GM12878 (cell line): ENCODE data around the gene MFSD12. TPM values are rescaled to one million over a fixed set of nuclear protein-coding genes. Genes with fewer than 3 reads are reported as not detected.

ENCODE experiments used
- ATAC-seq: fragments of 200-7000 bp; cut with Tn5 transposase; 3 replicates; pipeline ENCODE4 v1.9.1; 2020; ENCODE audit warnings: mild to moderate bottlenecking, moderate library complexity
- BruUV-seq: library from RNA; stranded (reverse); fragments of 400-500 nt; replicated peaks from 2 replicates; lab custom pipeline; 2021; lab: Mats Ljungman, UMichigan
- CTCF ChIA-PET: fragments of 300-600 bp; sonication (Branson Sonifier 250); formaldehyde crosslinking; extraction: SDS; loops from one replicate; lab custom pipeline; 2021; ENCODE audit warnings: inconsistent platforms; lab: Yijun Ruan, JAX
- POLR2A ChIA-PET: fragments of 350-600 bp; formaldehyde crosslinking; extraction: SDS; loops from one replicate; lab custom pipeline; 2021; ENCODE audit warnings: inconsistent platforms; lab: Charles Lee
- RAD21 ChIA-PET: fragments of 300-600 bp; sonication (Branson Sonifier 250); formaldehyde crosslinking; loops from one replicate; lab custom pipeline; 2023; ENCODE audit warnings: antibody characterized with exemption; ENCODE audit not compliant: unreplicated experiment; lab: Charles Lee
- SMC1A ChIA-PET: fragments of 300-600 bp; sonication (Branson Sonifier 250); formaldehyde crosslinking; loops from one replicate; lab custom pipeline; 2023; ENCODE audit not compliant: unreplicated experiment, uncharacterized antibody; lab: Charles Lee
- DNase-seq: peaks from one replicate; pipeline ENCODE4 v3.0.0-alpha.2; 2011; ENCODE audit warnings: low read depth, low spot score
- FAIRE-seq: peaks from 3 replicates; lab custom pipeline; 2011; peaks lifted over from hg19 to GRCh38; lab: Jason Lieb, UNC
- H2AFZ ChIP-seq: 2 replicates; pipeline ENCODE4 v1.6.0; 2011; ENCODE audit warnings: low read depth, low read length, control low read depth; ENCODE audit not compliant: control insufficient read depth
- H3K27ac ChIP-seq: 2 replicates; pipeline ENCODE4 v1.5.1; 2011; ENCODE audit warnings: control low read depth; ENCODE audit not compliant: control insufficient read depth, insufficient read depth
- H3K27me3 ChIP-seq, 2 experiments: replicated peaks in 1 of 2; 2 replicates each; pipeline versions ENCODE4 v1.6.0 to v1.6.1; 2011; ENCODE audit warnings: low read length in 1 of 2; ENCODE audit not compliant: control insufficient read depth in 2 of 2, insufficient read depth in 2 of 2
- H3K36me3 ChIP-seq, 2 experiments: 2 replicates each; pipeline ENCODE4 v1.5.1; 2011; ENCODE audit warnings: low read length in 1 of 2; ENCODE audit not compliant: control insufficient read depth in 2 of 2, insufficient read depth in 2 of 2
- H3K4me1 ChIP-seq: 2 replicates; pipeline ENCODE4 v1.6.1; 2011; ENCODE audit warnings: mild to moderate bottlenecking, low read length, moderate library complexity, mixed read lengths; ENCODE audit not compliant: control insufficient read depth, insufficient read depth
- H3K4me2 ChIP-seq: 2 replicates; pipeline ENCODE4 v1.6.0; 2011; ENCODE audit warnings: control low read depth; ENCODE audit not compliant: control insufficient read depth, insufficient read depth
- H3K4me3 ChIP-seq: fragments of 200-600 bp; sonication (generic); 2 replicates; pipeline ENCODE4 v1.5.1; 2016
- H3K79me2 ChIP-seq: 2 replicates; pipeline ENCODE4 v1.6.0; 2011; ENCODE audit warnings: low read length; ENCODE audit not compliant: control insufficient read depth, insufficient read depth
- H3K9ac ChIP-seq: 2 replicates; pipeline ENCODE4 v1.8.0; 2011; ENCODE audit warnings: low read length, control low read depth, mixed read lengths; ENCODE audit not compliant: control insufficient read depth, insufficient read depth
- H3K9me3 ChIP-seq: replicated peaks from 3 replicates; pipeline ENCODE4 v1.5.1; 2011; ENCODE audit warnings: mild to moderate bottlenecking, low read length; ENCODE audit not compliant: control insufficient read depth, insufficient read depth
- H4K20me1 ChIP-seq: 2 replicates; pipeline ENCODE4 v1.6.0; 2011; ENCODE audit not compliant: control insufficient read depth, insufficient read depth
- BACH1 ChIP-seq: fragments of 450-650 bp; IDR thresholded peaks from 2 replicates; pipeline ENCODE4 v1.6.1; 2017; ENCODE audit warnings: mild to moderate bottlenecking, borderline replicate concordance
- DPF2 ChIP-seq: fragments of 450-650 bp; IDR thresholded peaks from 2 replicates; pipeline ENCODE4 v1.6.1; 2017; ENCODE audit warnings: mild to moderate bottlenecking
- EZH2 ChIP-seq: IDR thresholded peaks from 2 replicates; pipeline ENCODE4 v1.6.1; 2012; ENCODE audit warnings: low read depth, mild to moderate bottlenecking, control low read depth, inconsistent platforms, low read length, borderline replicate concordance; ENCODE audit not compliant: control insufficient read depth
- IKZF1 ChIP-seq: fragments of 450-650 bp; conservative IDR thresholded peaks from 2 replicates; pipeline ENCODE4 v1.6.1; 2017; ENCODE audit warnings: antibody characterized with exemption, mild to moderate bottlenecking
- NFYA ChIP-seq: IDR thresholded peaks from 2 replicates; pipeline ENCODE4 v1.6.1; 2011; ENCODE audit warnings: low read depth, mild to moderate bottlenecking, low read length, improper control_type of control experiment, borderline replicate concordance
- NFYB ChIP-seq: IDR thresholded peaks from 2 replicates; pipeline ENCODE4 v1.6.1; 2011; ENCODE audit warnings: low read depth, mild to moderate bottlenecking, low read length, improper control_type of control experiment, moderate library complexity; ENCODE audit not compliant: insufficient read depth
- NR2F1 ChIP-seq: fragments of 450-650 bp; conservative IDR thresholded peaks from 2 replicates; pipeline ENCODE4 v1.6.1; 2017; ENCODE audit warnings: mild to moderate bottlenecking
- PBX3 ChIP-seq: IDR thresholded peaks from 2 replicates; pipeline ENCODE4 v1.6.1; 2011; ENCODE audit warnings: mild to moderate bottlenecking, low read depth, low read length, moderate library complexity; ENCODE audit not compliant: insufficient replicate concordance
- POLR2A ChIP-seq: IDR thresholded peaks from 2 replicates; pipeline ENCODE4 v1.6.1; 2011; ENCODE audit warnings: low read depth, mild to moderate bottlenecking, low read length
- SMARCA5 ChIP-seq: fragments of 450-650 bp; IDR thresholded peaks from 2 replicates; pipeline ENCODE4 v1.6.1; 2017; ENCODE audit warnings: mild to moderate bottlenecking
- USF1 ChIP-seq: IDR thresholded peaks from 2 replicates; pipeline ENCODE4 v1.6.1; 2011; ENCODE audit warnings: borderline replicate concordance, low read depth, mild to moderate bottlenecking, moderate library complexity, mixed read lengths, low read length; ENCODE audit not compliant: insufficient read depth; ENCODE audit errors: extremely low read length
- WRNIP1 ChIP-seq: IDR thresholded peaks from 2 replicates; pipeline ENCODE4 v1.6.1; 2011; ENCODE audit warnings: low read depth, low read length, improper control_type of control experiment, borderline replicate concordance
- YY1 ChIP-seq: IDR thresholded peaks from 2 replicates; pipeline ENCODE4 v1.6.1; 2011; ENCODE audit warnings: low read depth, mild to moderate bottlenecking, low read length
- WGBS: methylation state at CpG from one replicate; pipeline ENCODE4 v1.1.6; 2016; ENCODE audit warnings: low lambda C conversion rate; ENCODE audit not compliant: insufficient replicate concordance, insufficient coverage; ENCODE audit errors: missing lambda C conversion rate; 5-methylcytosine and 5-hydroxymethylcytosine counted together
- in situ Hi-C: fragments of 300-500 bp; cut with MboI; formaldehyde crosslinking; loops from 9 replicates; pipeline ENCODE4 v1.14.3; 2018; ENCODE audit warnings: mixed read lengths
- intact Hi-C: fragments of 100-400 bp; cut with micrococcal nuclease; formaldehyde crosslinking; loops from one replicate; pipeline ENCODE4 v1.14.2; 2022; ENCODE audit not compliant: unreplicated experiment
- polyA plus RNA-seq, 11 experiments: library from polyadenylated mRNA; depleted of rRNA in 4 of 11; unstranded in 6 of 11; stranded (reverse) in 5 of 11; fragments of >200 nt; fragmentation: Nextera tagmentation in 4 of 11; fragmentation: Illumina TruSeq in 1 of 11; extraction: Ambion mirVana in 4 of 11; extraction: Trizol in 1 of 11; gene quantifications; 1 replicate in 1 of 11; 2 replicates in 10 of 11; pipeline versions ENCODE4 v1.2.1 to v1.2.3, GENCODE V29; 2011 to 2016; ENCODE audit warnings: inconsistent platforms in 2 of 11, missing spikeins in 2 of 11, low read depth in 1 of 11
- total RNA-seq, 4 experiments: library from RNA; depleted of rRNA in 3 of 4; stranded (reverse); fragments of >200 nt in 3 of 4; fragmentation: Illumina TruSeq in 1 of 4; extraction: Trizol in 1 of 4; gene quantifications; 2 replicates each; pipeline versions ENCODE4 v1.2.1 to v1.2.3, GENCODE V29; 2013 to 2021
- TF ChIP-seq, protein P1 (sequence below): fragments of 450-650 bp; conservative IDR thresholded peaks from 2 replicates; pipeline ENCODE4 v1.6.1; 2017; ENCODE audit warnings: mild to moderate bottlenecking, moderate library complexity

MFSD12 gene
- total and polyA plus RNA-seq, 10 of the 15 experiments (the other 5 are each of a cell fraction or from before 2014, with no cell fraction given) = 0.58 to 65.9 (median 16.8) TPM

- ChIA-PET POLR2A (interaction anchor here (0.6 to 1.5 kb wide), 3 partner anchors 16 to 20 kb away, joined by 3 to 6 read pairs (median 3); partner anchors contain the start of gene MFSD12), CTCF (interaction anchor here (0.9 kb wide), 1 partner anchor 26 kb away, joined by 3 read pairs; no protein-coding TSS in a partner anchor), RAD21 (no interaction called here), SMC1A (no interaction called here)
- BruUV-seq = TSS peak; percentile 69
- peaks cover 3% of the 10 kb centered on the region for H3K79me2 ChIP-seq
- peaks cover 3% of the 10 kb centered on the region for H3K4me1 ChIP-seq
- intact Hi-C loops (loop anchor here (5.0 kb wide), 1 partner anchor 34 kb away; the partner anchor contains the start of gene TBXA2R), in situ Hi-C loops (no loop called here)
- H3K36me3 ChIP-seq = no peaks in the 10 kb centered on the region; a peak in 2 of 4 replicates
- FAIRE-seq (no peak), ATAC-seq (peak; percentile 49), DNase-seq (no peak)
- WGBS = 2% methylated on average over 60 of the region's 60 CpGs
- H3K4me2 ChIP-seq = peak overlapping the region; percentile 82
- H3K27ac ChIP-seq = peak overlapping the region; percentile 69
- H2AFZ ChIP-seq = peak overlapping the region; percentile 58
- H3K4me3 ChIP-seq = peak overlapping the region; percentile 99
- no peaks in the 10 kb centered on the region for H3K27me3 ChIP-seq
- no peaks in the 10 kb centered on the region for H3K9me3 ChIP-seq
- H3K9ac ChIP-seq = peak overlapping the region; percentile 80
- H4K20me1 ChIP-seq = no peaks in the 10 kb centered on the region
- TF ChIP-seq IKZF1 = peak; percentile 58
- no peak for TF ChIP-seq USF1
- peak; percentile 55 for TF ChIP-seq BACH1
- TF ChIP-seq POLR2A = peak; percentile 46
- no peak for TF ChIP-seq WRNIP1
- TF ChIP-seq SMARCA5 = 0 out of 2 replicates have a peak, but pooled peaks have one; percentile 16
- TF ChIP-seq PBX3 = no peak
- TF ChIP-seq, protein P1, sequence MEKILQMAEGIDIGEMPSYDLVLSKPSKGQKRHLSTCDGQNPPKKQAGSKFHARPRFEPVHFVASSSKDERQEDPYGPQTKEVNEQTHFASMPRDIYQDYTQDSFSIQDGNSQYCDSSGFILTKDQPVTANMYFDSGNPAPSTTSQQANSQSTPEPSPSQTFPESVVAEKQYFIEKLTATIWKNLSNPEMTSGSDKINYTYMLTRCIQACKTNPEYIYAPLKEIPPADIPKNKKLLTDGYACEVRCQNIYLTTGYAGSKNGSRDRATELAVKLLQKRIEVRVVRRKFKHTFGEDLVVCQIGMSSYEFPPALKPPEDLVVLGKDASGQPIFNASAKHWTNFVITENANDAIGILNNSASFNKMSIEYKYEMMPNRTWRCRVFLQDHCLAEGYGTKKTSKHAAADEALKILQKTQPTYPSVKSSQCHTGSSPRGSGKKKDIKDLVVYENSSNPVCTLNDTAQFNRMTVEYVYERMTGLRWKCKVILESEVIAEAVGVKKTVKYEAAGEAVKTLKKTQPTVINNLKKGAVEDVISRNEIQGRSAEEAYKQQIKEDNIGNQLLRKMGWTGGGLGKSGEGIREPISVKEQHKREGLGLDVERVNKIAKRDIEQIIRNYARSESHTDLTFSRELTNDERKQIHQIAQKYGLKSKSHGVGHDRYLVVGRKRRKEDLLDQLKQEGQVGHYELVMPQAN = 0 out of 2 replicates have a peak, but pooled peaks have one; percentile 32
- no peak for TF ChIP-seq EZH2
- TF ChIP-seq NFYB = no peak
- no peak for TF ChIP-seq NFYA
- TF ChIP-seq NR2F1 = peak; percentile 19; the same call in 1 of the 2 replicates
- peak; percentile 34; the same call in 1 of the 2 replicates for TF ChIP-seq DPF2
- TF ChIP-seq YY1 = peak; percentile 83
These were observed 15.9 kb upstream of the MFSD12 start for GRCh38 chr19:3573162-3573857.
